Spleen (tissue), 11 donors: Measurements from ENCODE around the gene GJA9. TPM values are rescaled to one million over a fixed set of nuclear protein-coding genes. Genes with fewer than 3 reads are reported as not detected.
"Not testable (repeated sequence)": the region's sequence is repeated elsewhere in the genome, so short reads cannot be mapped to it uniquely, and the experiment has no call there.

ENCODE experiments used
- DNase-seq: peaks from one replicate; pipeline ENCODE4 v3.0.0-alpha.2; 2020
- H3K27ac ChIP-seq, 8 donors: fragments of 200-600 bp; sonication (generic) in 7 of 8; 1 replicate in 4 of 8; 2 replicates in 4 of 8; pipeline versions ENCODE4 v1.5.0 to v1.8.0; 2016 to 2021; ENCODE audit warnings: inconsistent platforms in 4 of 8, mild to moderate bottlenecking in 4 of 8, moderate library complexity in 1 of 8
- H3K27me3 ChIP-seq, 7 donors: fragments of 200-600 bp; sonication (generic) in 6 of 7; replicated peaks in 1 of 7; 1 replicate in 4 of 7; 2 replicates in 3 of 7; pipeline versions ENCODE4 v1.5.0 to v1.8.0; 2016 to 2021; ENCODE audit warnings: inconsistent platforms in 3 of 7, mild to moderate bottlenecking in 1 of 7
- H3K36me3 ChIP-seq, 6 donors: fragments of 200-600 bp; sonication (generic) in 5 of 6; 1 replicate in 4 of 6; 2 replicates in 2 of 6; pipeline versions ENCODE4 v1.5.0 to v1.8.0; 2016 to 2021; ENCODE audit warnings: inconsistent platforms in 2 of 6
- H3K4me1 ChIP-seq, 6 donors: fragments of 200-600 bp; sonication (generic) in 5 of 6; 1 replicate in 3 of 6; 2 replicates in 3 of 6; pipeline versions ENCODE4 v1.5.0 to v1.8.0; 2016 to 2021; ENCODE audit warnings: inconsistent platforms in 3 of 6
- H3K4me3 ChIP-seq, 8 donors: fragments of 200-600 bp; sonication (generic) in 7 of 8; 1 replicate in 4 of 8; 2 replicates in 4 of 8; pipeline versions ENCODE4 v1.5.0 to v1.8.0; 2016 to 2021; ENCODE audit warnings: inconsistent platforms in 4 of 8, mild to moderate bottlenecking in 4 of 8, moderate library complexity in 2 of 8
- H3K9me3 ChIP-seq, 8 donors: fragments of 200-600 bp; sonication (generic) in 7 of 8; 1 replicate in 4 of 8; 2 replicates in 4 of 8; pipeline versions ENCODE4 v1.5.0 to v1.8.0; 2016 to 2021; ENCODE audit warnings: inconsistent platforms in 4 of 8
- CTCF ChIP-seq, 11 experiments: fragments of 200-600 bp in 7 of 11; fragments of 450-650 bp in 4 of 11; sonication (generic) in 4 of 11; IDR thresholded peaks in 8 of 11; conservative IDR thresholded peaks in 3 of 11; 1 replicate in 7 of 11; 2 replicates in 4 of 11; pipeline versions ENCODE4 v1.4.0 to v1.8.0; 2016 to 2021; ENCODE audit warnings: antibody characterized with exemption in 11 of 11, inconsistent platforms in 4 of 11, mild to moderate bottlenecking in 1 of 11
- POLR2A ChIP-seq, 3 donors: fragments of 450-650 bp; IDR thresholded peaks; one replicate each; pipeline ENCODE4 v1.5.1; 2017; ENCODE audit warnings: antibody characterized with exemption in 3 of 3, mild to moderate bottlenecking in 1 of 3
- POLR2AphosphoS5 ChIP-seq, 3 donors: sonication (generic); formaldehyde crosslinking; IDR thresholded peaks; one replicate each; pipeline ENCODE4 v1.5.1; 2017; ENCODE audit warnings: antibody characterized with exemption in 3 of 3
- WGBS, 5 donors: extraction: QIAGEN DNeasy Blood & Tissue Kit in 3 of 5; methylation state at CpG; one replicate each; pipeline versions ENCODE4 v1.1.5 to v1.1.7; 2013 to 2018; 5-methylcytosine and 5-hydroxymethylcytosine counted together
- intact Hi-C: fragments of 100-400 bp; cut with DNase I; formaldehyde crosslinking; loops from one replicate; pipeline ENCODE4 v1.15.0; 2023; ENCODE audit warnings: low total_unique reads
- polyA plus RNA-seq, 3 donors: library from polyadenylated mRNA; stranded (reverse); fragments of 200-250 nt; gene quantifications; one replicate each; pipeline ENCODE4 v1.2.1, GENCODE V29; 2013
- total RNA-seq, 7 donors: library from RNA; depleted of rRNA in 3 of 7; stranded (reverse); fragments of >200 nt in 3 of 7; fragmentation: NEBNext Ultra II Directional in 4 of 7; extraction: Animal tissue kit (Norgen Biotek cat#: 25700) in 4 of 7; gene quantifications; one replicate each; pipeline versions ENCODE4 v1.1.0 to v1.2.1, GENCODE V29; 2016 to 2021
- donor health status: healthy with polysubstance abuse.
- donor health status: DM: no; HTN: no; CAD: no; lungs with moderate emphysema.
- donor health status: DM: no; HTN: no; CAD: no.
- donor health status: Bipolar disorder and iron deficiency.
- donor health status: healthy.
- donor health status: DM: no; HTN: no; CAD: no.
- donor health status: DM: yes; HTN: yes; CAD: no.

The GJA9 gene
- total and polyA plus RNA-seq, 10 donors: 0.06 TPM; not detected in 9

GRCh38 chr1:38917772-38918171, 36.4 kb upstream of the GJA9 start:
- no peaks in the 10 kb centered on the region for H3K4me1 ChIP-seq
- H3K27me3 ChIP-seq: no peaks in the 10 kb centered on the region
- H3K9me3 ChIP-seq: no peaks in the 10 kb centered on the region
- TF ChIP-seq POLR2AphosphoS5 (IDR thresholded peaks at IDR 0.05) (no peak), POLR2A (IDR thresholded peaks at IDR 0.05) (no peak), CTCF (IDR thresholded peaks at IDR 0.05 in 8 of 11, conservative IDR thresholded peaks at IDR 0.05 in 3 of 11) (no peak)
- intact Hi-C loops: no loop called here
- WGBS, 5 donors: 92 to 100% (median 96%) methylated on average over 1 of the region's 1 CpG
- H3K36me3 ChIP-seq: peaks cover 0 to 4% (median 0%) of the 10 kb centered on the region in 6 donors
- H3K4me3 ChIP-seq: no peak overlapping the region
- H3K27ac ChIP-seq: no peak overlapping the region
- no peak for DNase-seq

GRCh38 chr1:38917337-38917736, 36.0 kb upstream of the GJA9 start:
- no peaks in the 10 kb centered on the region for H3K27me3 ChIP-seq
- 80 to 95% (median 87%) methylated on average over 3 of the region's 3 CpGs for WGBS, 5 donors
- TF ChIP-seq POLR2A (IDR thresholded peaks at IDR 0.05): no peak
- TF ChIP-seq CTCF (IDR thresholded peaks at IDR 0.05 in 8 of 11, conservative IDR thresholded peaks at IDR 0.05 in 3 of 11): no peak
- no peak for TF ChIP-seq POLR2AphosphoS5 (IDR thresholded peaks at IDR 0.05)
- intact Hi-C loops: no loop called here
- H3K4me1 ChIP-seq: no peaks in the 10 kb centered on the region
- H3K27ac ChIP-seq: no peak overlapping the region
- peaks cover 0 to 4% (median 0%) of the 10 kb centered on the region in 6 donors for H3K36me3 ChIP-seq
- H3K4me3 ChIP-seq: no peak overlapping the region
- DNase-seq: no peak
- no peaks in the 10 kb centered on the region for H3K9me3 ChIP-seq

GRCh38 chr1:38915352-38915948, 34.1 kb upstream of the GJA9 start:
- Histone ChIP-seq H3K27ac (no peak overlapping the region), H3K4me1 (no peaks in the 10 kb centered on the region), H3K9me3 (no peaks in the 10 kb centered on the region), H3K4me3 (no peak overlapping the region), H3K27me3 (no peaks in the 10 kb centered on the region), H3K36me3 (peaks cover 0 to 4% (median 0%) of the 10 kb centered on the region in 6 donors)
- intact Hi-C loops: no loop called here
- no peak for DNase-seq
- WGBS, 5 donors: 58 to 78% (median 62%) methylated on average over 3 of the region's 3 CpGs
- no peak for TF ChIP-seq POLR2AphosphoS5 (IDR thresholded peaks at IDR 0.05)
- TF ChIP-seq POLR2A (IDR thresholded peaks at IDR 0.05): no peak
- TF ChIP-seq CTCF (IDR thresholded peaks at IDR 0.05 in 8 of 11, conservative IDR thresholded peaks at IDR 0.05 in 3 of 11): no peak

GRCh38 chr1:38914908-38915307, 33.5 kb upstream of the GJA9 start:
- not testable (repeated sequence) for H3K9me3 ChIP-seq, H3K27ac ChIP-seq
- 94 to 99% (median 95%) methylated on average over 8 of the region's 8 CpGs for WGBS, 5 donors

GRCh38 chr1:38908821-38909220, 27.4 kb upstream of the GJA9 start:
- H3K9me3 ChIP-seq: peaks cover 0 to 28% (median 21%) of the 10 kb centered on the region in 8 donors
- no peaks in the 10 kb centered on the region for H3K27me3 ChIP-seq
- DNase-seq: no peak
- no peaks in the 10 kb centered on the region for H3K36me3 ChIP-seq
- no peak overlapping the region for H3K27ac ChIP-seq
- no peaks in the 10 kb centered on the region for H3K4me1 ChIP-seq
- no peak for TF ChIP-seq POLR2A (IDR thresholded peaks at IDR 0.05)
- WGBS, 5 donors: 81 to 89% (median 83%) methylated on average over 13 of the region's 13 CpGs
- intact Hi-C loops: no loop called here
- no peak overlapping the region for H3K4me3 ChIP-seq

More at GRCh38 chr1:38914908-38915307, 33.5 kb upstream of the GJA9 start:
- H3K4me1 ChIP-seq, intact Hi-C loops, DNase-seq, H3K27me3 ChIP-seq, H3K36me3 ChIP-seq, H3K4me3 ChIP-seq: not testable (repeated sequence)
